ENCODE measurements around the gene DHX35.
"Not testable (repeated sequence)": the region's sequence is repeated elsewhere in the genome, so short reads cannot be mapped to it uniquely, and the experiment has no call there.

The DHX35 gene

GRCh38 chr20:38979434-38979833 lies 17.3 kb downstream of the DHX35 start:
- DNase-seq (ENCODE audit: low spot score), result no peak

GRCh38 chr20:38979842-38980241 lies 17.7 kb downstream of the DHX35 start:
- DNase-seq (ENCODE audit: low spot score), result no peak

- DNase-seq (ENCODE audit: low spot score), result no peak
Observed at GRCh38 chr20:38982291-38982690, 20.1 kb downstream of the DHX35 start.

GRCh38 chr20:38985060-38985459 lies 22.9 kb downstream of the DHX35 start:
- no peak for DNase-seq (ENCODE audit: low spot score)

GRCh38 chr20:38985603-38986170 lies 23.5 kb downstream of the DHX35 start:
- DNase-seq (ENCODE audit: low spot score), result no peak

GRCh38 chr20:38986663-38987062 lies 24.5 kb downstream of the DHX35 start:
- DNase-seq (ENCODE audit: low spot score), result no peak

- DNase-seq (ENCODE audit: low spot score), result no peak
Observed at GRCh38 chr20:38987777-38988176, 25.6 kb downstream of the DHX35 start.

GRCh38 chr20:38990728-38991127 lies 28.6 kb downstream of the DHX35 start:
- DNase-seq (ENCODE audit: low spot score), result no peak

- no peak for DNase-seq (ENCODE audit: low spot score)
Observed at GRCh38 chr20:38991814-38992704, 29.9 kb downstream of the DHX35 start.

GRCh38 chr20:38995536-38996044 lies 33.4 kb downstream of the DHX35 start:
- DNase-seq (ENCODE audit: low spot score), result no peak

- DNase-seq (ENCODE audit: low spot score), result not testable (repeated sequence)
Observed at GRCh38 chr20:38996866-38997265, 34.7 kb downstream of the DHX35 start.

GRCh38 chr20:38997622-38998021 lies 35.5 kb downstream of the DHX35 start:
- DNase-seq (ENCODE audit: low spot score), result no peak

- DNase-seq (ENCODE audit: low spot score), result no peak
Observed at GRCh38 chr20:38999217-38999616, 37.1 kb downstream of the DHX35 start.

- no peak for DNase-seq (ENCODE audit: low spot score)
Observed at GRCh38 chr20:38999965-39000910, 38.1 kb downstream of the DHX35 start.

- DNase-seq (ENCODE audit: low spot score), result no peak
Observed at GRCh38 chr20:39004508-39004907, 42.4 kb downstream of the DHX35 start.

- DNase-seq (ENCODE audit: low spot score), result no peak
Observed at GRCh38 chr20:39009348-39009747, 47.2 kb downstream of the DHX35 start.

- no peak for DNase-seq (ENCODE audit: low spot score)
Observed at GRCh38 chr20:39010496-39010895, 48.4 kb downstream of the DHX35 start.

- no peak for DNase-seq (ENCODE audit: low spot score)
Observed at GRCh38 chr20:39013662-39014109, 51.5 kb downstream of the DHX35 start.

- DNase-seq (ENCODE audit: low spot score), result no peak
Observed at GRCh38 chr20:39016041-39016440, 53.9 kb downstream of the DHX35 start.

GRCh38 chr20:39016506-39016905 lies 54.4 kb downstream of the DHX35 start:
- no peak for DNase-seq (ENCODE audit: low spot score)

GRCh38 chr20:39019027-39019426 lies 56.9 kb downstream of the DHX35 start:
- no peak for DNase-seq (ENCODE audit: low spot score)

GRCh38 chr20:39019805-39020325 lies 57.7 kb downstream of the DHX35 start:
- DNase-seq (ENCODE audit: low spot score), result no peak

Data from globus pallidus (tissue), 1 donor.